HG03175 (cell line): ENCODE results near the gene QSOX2.

Experiments
- ATAC-seq: cut with Tn5 transposase; IDR thresholded peaks from one replicate; pipeline ENCODE4 v1.9.1; 2021; ENCODE audit warnings: mild to moderate bottlenecking, moderate library complexity; ENCODE audit not compliant: unreplicated experiment

QSOX2 gene

GRCh38 chr9:136225748-136226679, 19.6 kb downstream of the QSOX2 start:
- ATAC-seq = peak; percentile 66

GRCh38 chr9:136225366-136225747, 20.3 kb downstream of the QSOX2 start:
- ATAC-seq = peak; percentile 52

- ATAC-seq = no peak
These were observed 21.6 kb downstream of the QSOX2 start for GRCh38 chr9:136223871-136224640.

DNA sequence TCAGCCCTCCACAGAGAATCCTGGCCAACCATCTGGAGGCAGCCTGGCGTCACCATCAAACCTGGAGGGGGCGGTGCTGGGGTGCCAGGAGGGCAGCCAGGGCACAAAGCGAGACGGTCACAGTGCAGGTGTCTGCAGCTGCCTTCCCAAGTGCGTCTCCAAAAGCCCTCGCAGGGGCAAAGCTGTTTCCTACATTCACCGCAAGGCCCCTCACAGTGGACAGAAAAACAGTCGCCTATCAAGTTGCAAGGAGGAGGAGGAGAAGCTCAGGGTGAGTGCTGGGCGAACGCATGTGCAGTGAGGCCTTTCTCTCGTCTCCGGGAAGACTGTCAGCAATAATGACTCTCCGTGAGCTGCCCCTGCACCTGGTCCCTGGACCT, 22.7 kb downstream of the QSOX2 start:
- no peak for ATAC-seq

DNA sequence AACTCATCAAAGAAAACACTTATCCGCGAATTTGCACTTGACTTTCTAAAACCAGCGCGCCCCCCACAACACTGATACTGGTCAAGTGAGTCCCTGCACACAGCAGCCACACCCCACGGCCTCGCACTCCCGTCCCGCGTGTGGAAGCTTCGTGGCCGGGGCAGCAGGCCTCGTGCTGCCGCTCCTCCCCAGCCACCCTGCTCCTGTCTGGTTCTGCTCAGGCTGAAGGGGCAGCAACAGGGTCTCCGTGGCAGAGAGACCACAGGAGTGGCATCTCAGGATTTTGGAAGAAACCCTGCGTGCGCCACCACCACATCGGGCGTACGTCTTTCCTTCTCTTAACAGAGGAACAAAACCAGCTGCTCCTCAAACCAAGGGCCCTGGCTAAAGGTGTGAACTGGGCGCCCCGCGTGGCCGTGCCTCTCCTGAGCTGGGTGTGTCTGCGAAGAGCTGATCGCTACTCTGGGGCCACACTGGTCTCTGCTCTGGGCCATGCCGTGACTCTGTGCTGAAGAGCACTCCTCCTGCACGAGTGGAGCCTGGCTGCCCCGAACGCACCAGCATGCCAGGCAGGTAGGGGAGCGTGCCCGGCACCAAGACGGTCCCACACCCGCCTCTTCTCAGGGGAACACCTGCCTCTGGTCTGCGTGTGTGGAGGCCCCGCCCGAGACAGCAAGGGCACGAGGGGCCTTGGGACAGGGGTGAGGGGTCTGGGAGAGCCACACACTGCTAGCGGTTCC, 23.3 kb downstream of the QSOX2 start:
- ATAC-seq = no peak

DNA sequence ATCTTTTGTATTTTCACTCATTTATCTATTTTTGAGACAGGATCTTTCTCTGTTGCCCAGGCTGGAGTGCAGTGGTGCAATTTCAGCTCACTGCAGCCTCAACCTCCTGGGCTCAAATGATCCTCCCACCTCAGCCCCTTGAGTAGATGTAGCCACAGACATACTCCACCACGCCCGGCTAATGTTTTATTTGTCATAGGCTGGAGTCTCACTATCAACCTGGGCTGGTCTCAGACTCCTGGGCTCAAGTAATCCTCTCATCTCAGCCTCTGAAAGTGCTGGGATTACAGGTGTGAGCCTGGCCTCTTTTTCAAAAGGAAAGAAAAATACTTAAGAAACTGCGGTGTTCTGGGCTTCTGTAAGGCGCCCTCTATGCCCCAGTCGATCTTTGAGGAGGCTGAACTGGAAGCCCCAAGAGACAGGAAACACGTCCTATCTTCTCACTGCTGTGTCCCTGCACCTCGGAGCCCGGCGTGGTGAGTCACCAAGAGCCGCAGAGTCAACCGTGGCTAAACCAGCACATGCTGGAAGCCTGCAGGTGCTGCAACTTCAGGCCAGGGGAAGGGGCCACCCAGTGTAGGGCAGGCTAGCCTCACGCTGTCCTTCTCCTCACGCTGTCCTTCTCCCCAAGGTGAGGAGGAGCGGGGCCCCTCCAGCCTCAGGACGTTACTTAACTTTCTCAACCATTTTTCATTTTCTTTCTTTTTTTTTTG, 25.4 kb downstream of the QSOX2 start:
- no peak for ATAC-seq

DNA sequence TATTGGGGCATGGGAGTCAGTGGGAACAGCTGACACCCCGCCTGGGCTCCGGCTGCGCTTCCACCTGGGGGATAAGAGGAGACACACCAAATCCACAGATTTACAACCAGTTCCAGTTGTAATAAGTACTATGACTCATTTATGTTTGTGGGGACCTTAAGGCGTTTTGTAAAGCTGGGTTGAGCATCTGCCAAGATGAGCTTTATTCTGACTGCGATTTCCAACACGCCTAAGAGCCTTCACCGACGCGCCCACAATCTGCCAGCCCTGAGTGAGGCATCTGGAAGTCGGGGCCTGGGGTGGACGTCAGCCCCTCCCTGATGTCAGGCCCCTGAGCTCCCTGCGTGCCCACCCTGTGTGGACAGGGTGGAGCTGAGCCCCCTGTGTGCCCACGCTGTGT, 26.3 kb downstream of the QSOX2 start:
- ATAC-seq = no peak

DNA sequence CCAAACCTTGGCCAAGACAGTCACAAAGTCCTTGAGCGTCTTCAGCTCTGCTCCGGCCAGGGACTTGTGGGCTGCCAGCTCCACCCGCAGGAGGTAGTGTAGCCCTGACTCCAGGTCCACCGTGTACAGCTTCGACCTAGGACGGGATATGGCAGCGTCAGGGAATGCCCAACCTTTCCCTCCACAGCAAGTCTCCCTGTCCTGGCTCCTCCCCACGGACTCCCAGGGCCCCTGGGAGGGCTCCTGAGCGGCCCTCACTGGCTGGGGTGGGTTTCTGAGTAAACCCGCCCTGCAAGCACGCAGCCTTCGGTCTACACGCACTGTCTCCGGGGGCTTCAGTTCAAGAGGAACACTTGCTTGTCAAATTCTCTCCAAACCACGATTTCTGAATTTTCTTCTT, 26.9 kb downstream of the QSOX2 start:
- ATAC-seq = no peak

- no peak for ATAC-seq
These were observed 27.3 kb downstream of the QSOX2 start for GRCh38 chr9:136218271-136218670.

DNA sequence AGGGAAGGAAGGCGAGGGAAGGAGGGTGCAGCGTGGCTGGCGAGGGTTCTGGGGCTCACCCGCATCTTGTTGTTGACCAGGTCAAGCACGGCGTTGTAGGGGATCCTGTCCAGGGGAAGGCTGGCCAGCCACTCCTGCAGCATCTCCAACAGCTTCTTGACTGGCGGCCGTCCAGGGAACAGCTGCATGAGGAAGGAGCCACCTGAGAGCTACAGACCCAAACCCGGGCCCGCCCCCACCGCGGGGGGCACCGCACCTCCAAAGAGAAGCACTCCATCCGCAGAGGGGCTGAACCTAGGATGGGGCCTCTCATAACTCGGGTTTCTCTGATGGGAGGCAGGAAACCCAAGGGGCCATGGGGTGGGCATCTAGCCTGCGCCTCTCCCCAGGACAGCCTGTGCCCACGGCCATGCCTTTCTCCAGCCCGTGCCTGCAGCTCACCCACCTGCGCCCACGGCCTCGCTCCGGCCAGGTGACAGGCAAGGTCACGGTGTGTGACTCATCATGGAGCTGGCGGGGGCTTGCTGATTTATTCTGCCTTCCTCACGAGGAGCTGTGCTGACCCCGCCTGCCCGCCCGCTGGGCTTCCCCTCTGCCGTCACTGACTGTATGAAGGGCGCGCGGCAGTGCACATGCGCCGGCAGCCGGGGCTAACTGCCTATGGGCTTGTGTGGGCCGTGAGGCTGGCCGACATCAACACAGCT, 28.9 kb downstream of the QSOX2 start:
- ATAC-seq = no peak

- ATAC-seq = no peak
These were observed 31.9 kb downstream of the QSOX2 start for GRCh38 chr9:136213733-136214132.

DNA sequence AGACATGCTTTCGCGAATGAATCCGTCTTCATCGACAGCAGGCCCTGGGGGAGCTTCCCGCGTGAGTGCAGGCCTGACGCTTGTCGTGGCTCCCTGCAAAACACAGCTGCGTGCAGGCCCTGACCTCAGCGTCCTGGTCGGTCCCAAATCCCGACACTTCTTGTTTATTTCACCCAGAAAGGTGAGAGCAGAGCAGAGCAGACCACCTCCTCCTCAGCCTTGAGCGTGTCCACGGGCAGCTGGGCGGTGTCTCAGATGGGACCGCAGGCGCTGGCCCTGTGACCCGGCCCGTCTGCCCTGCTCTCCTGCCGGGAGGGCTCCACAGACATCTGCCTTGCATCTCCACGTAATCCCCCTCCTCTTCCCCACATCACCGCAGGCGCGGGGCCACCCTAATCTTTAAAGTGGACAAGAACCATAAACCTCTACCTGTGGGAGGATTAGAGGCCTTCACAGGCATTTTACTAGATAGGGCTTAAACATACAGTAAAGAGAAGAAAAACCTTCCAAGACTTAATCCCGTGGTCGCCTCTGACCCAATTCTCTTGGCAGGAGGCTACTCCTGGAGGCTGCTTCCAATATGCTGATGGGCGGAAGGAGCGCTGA, 33.2 kb downstream of the QSOX2 start:
- ATAC-seq = no peak

DNA sequence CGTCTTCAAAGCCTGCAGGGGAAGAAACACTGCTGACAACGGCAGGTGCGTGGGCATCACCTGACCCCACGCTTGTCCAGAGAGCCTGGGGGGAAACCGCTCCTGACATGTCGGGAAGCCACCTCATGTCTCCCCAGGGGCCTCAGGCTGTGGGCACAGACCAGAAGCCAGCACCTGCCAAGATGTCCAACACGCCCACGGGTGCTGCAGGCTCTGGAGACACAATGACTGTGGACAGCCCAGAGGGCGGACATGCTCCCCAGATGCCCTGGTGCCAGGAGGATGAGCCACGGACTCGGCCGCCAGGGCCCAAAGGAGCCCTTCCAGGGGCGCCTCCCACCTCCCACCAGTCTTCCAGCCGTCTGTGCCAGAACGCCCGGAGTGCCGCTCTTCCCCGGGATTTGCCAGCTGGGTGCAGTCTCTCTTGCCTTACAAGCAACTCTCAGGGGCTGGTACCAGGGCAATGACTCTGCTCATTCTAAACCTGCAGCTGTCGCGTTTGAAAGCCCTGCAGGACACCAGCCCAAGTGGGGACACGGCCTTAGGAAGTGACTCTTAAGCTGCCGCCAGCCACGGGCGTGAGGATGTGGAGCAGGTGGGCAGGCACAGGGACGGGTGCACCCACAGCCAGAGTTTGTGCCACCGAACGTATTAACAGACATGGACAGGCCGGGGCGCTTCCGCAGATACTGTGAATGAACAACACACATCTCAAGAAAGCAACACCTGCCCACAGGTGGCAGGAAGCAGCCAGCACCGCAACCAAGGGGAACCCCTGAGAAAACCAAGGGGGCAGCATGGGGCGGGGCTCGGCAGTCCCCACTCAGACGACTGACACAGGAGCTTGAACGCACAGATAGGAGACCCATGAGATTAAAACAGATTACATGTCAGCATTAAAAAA, 33.9 kb downstream of the QSOX2 start:
- no peak for ATAC-seq

DNA sequence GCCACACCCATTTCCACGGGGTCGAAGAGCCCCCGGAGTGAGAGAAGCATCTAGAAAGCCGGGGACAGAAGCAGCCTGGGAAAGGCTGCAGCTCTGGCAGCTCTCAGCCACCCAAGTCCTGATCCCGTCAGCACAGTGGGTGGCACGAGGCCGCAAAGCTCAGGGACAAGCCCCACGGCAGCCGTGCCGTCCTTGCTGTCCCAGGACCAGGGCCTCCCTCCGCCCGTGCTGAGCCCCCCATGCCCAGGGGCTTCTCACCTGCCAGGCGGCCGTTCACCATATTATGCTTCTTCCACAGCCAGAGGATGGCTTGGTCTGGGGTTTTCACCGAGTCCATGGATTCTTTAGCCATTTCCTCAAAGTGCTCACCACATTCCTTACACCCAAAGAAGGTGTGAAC, 34.6 kb downstream of the QSOX2 start:
- no peak for ATAC-seq

DNA sequence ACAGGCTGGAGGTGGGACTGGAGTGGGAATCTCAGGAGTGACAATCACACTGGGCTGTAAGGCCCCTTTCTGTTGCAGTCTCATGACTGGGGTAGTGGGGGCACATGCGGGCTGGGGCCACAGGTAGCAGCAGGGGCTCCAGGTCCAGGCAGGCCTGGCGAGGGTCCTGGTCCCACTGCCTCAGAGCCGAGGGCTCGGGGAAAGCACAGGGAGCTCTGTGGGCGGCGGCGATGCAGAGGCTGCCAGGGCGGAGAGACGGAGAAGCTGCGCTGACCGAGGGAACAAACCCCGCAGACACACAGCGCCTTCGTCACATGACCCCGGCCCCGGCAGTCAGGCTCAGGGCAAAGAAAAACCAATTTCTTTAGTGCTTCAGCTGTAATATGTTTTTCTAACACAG, 35.3 kb downstream of the QSOX2 start:
- ATAC-seq = no peak

DNA sequence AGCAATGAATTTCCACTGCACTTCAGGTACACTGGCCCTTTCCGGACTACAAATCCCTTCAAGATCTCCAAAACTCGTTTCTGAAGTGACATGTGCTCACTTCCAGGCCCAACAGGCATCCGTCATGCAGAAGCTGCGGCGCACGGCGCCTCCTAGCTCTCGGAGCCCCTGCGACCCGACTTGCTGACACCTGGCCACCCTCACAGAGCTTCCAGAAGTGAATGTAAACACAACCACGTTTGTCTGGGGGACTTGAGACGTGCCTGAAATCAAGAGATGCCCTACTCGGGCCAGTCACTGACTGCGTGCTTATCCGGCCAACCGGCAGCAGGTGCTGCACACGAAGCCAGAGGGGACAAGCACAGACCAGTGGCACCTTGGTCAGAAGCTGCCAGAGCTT, 35.8 kb downstream of the QSOX2 start:
- no peak for ATAC-seq

GRCh38 chr9:136209232-136209631, 36.4 kb downstream of the QSOX2 start:
- ATAC-seq = no peak

DNA sequence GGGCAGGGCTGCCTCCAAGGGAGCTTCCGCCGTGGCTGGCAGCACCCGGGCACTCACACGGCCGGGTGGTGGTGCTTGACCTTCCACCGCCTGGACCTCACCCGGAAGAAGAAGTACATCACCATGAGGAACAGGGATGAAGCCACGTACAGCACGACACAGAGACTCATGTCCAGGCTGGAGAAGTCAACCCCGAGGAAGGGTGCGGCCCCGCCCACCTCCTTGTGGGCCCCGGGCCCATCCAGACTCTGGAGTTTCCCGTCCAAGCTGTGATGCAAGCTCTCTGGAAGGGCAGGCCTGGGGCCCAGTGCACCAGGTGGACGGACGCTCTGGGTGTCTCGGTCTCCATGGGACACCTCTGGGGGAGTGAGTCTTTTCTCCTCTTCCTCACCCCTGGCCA, 36.9 kb downstream of the QSOX2 start:
- no peak for ATAC-seq

DNA sequence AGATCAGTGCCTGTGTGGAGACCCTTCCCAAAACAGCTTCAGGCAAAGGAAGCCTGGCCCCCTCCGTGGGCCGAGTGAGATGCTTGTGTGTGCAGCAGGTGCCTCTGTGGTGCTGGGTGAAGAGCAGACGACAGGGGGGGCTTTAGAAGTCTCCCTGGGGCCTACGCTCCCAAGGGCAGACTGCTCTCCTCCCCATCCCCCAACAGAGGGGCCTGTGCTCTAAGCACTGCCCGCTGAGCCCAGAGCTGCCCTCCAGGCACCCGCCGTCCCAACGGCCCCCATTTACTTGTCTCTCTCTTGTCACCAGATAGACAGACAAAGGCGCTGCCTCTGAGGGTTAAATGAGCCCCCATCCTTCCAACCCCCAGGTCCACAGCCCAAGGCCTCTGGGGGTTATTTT, 38.0 kb downstream of the QSOX2 start:
- no peak for ATAC-seq
